Stimulated activated CD4-positive, alpha-beta T cell treated with anti-CD3 and anti-CD28 coated beads, Interleukin-15, amount 100 ng/mL, for 1 hour (primary cell): Measurements from ENCODE around the gene RRAS2.

Experiments
- DNase-seq, 2 donors: peaks; one replicate each; pipeline ENCODE4 v3.0.0-alpha.2; 2020; ENCODE audit warnings: low read depth in 1 of 2, low spot score in 1 of 2

Gene RRAS2

DNA sequence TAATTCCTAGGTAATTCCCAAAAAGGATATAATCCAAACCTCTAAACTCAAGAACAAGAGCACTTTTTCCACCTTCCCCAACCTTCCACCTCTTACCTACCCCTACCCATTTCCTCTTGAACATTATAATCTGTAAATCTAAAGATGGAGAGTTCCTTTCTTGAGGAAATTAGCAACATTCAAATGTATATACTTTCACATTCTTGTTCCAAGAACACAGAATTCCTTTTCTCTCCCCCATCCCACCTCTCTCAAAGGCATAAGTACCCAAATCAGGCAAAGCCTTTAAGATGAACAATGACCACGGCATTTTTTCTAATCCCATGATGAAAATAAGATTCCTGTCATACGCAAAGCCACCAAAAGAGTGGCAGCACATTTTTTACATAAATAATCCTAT, 18.3 kb downstream of the RRAS2 start:
- DNase-seq: no peak

- no peak for DNase-seq
Measured at GRCh38 chr11:14339356-14339755, 19.6 kb downstream of the RRAS2 start.

DNA sequence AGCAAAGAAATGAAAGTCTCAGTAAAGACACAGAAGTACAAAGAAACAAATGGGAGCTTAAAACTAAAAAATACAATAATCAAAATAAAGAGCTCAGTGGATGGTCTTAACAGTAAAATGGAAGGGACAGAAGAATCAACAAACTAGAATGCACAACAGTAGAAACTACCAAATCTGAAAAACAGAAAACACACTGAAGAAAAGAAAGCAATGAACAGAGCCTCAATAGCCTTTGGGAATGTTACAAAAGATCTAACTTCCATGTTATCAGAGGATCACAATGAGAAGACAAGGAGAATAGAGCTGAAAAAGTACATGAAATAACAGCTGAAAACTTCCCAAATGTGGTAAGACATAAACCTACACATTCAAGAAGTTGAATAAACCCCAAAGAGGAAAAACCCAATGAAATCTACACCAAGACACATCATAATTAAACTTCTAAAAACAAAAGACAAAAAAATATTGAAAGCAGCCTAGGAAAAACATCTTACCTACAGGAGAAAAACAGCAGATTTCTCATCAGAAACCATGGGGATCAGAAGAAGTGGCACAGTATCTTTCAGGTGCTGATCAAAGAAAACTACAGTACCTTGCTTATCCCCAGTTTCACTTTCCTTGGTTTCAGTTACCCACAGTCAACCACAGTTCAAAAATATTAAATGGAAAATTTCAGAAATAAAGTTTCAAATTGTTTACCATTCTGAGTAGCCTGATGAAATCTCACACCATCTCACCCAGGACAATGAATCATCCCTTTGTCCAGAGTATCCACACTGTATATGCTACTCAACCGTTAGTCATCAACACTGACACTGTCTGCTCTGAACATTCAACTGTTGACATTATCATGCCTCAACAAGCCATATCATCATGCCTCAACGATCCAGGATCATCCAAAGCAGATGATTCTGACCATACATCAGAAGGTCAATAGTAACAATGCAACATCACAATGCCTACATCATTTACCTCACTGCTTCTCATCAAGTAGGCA, 22.2 kb downstream of the RRAS2 start:
- DNase-seq: no peak

- no peak for DNase-seq
Measured at GRCh38 chr11:14335712-14336111, 23.3 kb downstream of the RRAS2 start.

GRCh38 chr11:14334893-14335292, 24.1 kb downstream of the RRAS2 start:
- DNase-seq: no peak

DNA sequence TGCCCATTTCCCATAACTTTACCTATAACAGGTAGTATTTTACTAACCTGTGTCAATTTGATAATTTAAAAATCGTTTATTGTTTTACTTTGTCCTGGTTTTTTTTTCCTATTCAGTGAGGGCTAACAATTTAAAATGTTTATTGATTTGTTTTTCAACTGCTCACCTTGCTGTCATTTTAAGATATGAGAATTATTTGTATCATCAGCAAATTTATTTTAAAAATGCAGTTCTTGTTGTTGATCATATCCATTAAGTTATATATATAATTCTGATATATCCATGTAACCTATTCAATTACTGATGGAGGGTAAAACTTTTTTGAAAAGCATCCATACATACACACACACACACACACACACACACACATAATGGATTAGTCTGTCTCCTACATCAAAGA, 24.8 kb downstream of the RRAS2 start:
- DNase-seq: no peak

DNA sequence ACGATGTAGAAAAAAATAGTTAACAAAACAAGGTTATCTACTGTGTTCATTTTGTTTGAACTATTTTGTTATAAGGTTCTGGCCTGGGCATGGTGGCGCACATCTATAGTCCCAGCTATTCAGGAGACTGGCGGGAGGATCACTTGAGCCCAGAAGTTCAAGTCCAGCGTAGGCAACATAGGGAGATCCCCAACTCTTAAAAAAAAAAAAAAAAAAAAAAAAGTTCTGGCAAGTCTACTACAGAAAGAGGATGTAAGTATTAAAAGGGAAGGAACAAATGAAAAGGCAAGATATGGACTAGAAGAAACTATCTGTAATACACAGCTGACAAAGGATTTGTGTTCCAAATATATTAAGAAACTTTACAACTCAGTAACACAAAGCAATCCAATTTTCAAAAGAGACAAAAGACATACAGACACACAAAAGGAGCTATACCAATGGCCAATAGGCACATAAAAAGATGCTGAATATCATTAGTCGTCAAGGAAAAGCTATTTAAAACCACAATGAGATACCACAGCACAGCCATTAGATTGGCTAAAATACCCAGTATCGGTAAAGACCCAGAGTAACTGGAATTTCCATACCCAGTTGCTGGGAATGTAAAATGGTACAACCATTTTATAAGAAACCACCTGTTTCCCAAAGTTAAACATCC, 27.4 kb downstream of the RRAS2 start:
- DNase-seq: no peak

DNA sequence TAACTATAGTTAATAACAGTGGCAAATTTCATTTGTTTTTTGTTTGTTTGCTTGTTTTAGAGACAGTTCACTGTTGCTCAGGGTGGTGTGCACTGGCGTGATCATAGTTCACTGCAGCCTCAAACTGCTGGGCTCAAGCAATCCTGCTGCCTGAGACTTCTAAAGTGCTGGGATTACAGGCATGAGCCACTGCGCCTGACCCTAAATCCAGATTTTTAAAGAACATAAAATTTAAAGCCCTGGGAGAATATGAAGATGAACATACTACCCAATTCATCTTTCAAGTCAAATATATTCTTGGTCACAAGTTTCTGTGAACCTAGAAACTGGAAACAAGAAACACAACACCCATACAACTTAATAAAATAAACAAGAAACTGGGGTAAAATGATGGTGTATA, 28.1 kb downstream of the RRAS2 start:
- DNase-seq: no peak

DNA sequence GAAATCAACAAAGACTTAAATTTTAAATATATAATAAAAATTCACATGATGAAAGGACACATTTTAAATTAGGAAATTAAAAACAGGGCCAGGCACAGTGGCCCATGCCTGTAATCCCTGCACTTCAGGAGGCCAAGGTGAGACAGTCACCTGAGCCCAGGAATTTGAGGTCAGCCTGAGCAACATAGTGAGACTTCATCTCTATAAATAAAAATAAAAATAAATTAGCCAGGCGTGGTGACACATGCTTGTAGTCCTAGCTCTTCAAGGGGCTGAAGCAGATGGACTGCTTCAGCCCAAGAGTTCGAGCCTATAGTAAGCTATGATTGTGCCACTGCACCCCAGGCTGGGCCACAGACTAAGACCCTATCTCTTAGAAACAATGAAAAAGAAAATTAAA, 29.3 kb downstream of the RRAS2 start:
- DNase-seq: no peak

DNA sequence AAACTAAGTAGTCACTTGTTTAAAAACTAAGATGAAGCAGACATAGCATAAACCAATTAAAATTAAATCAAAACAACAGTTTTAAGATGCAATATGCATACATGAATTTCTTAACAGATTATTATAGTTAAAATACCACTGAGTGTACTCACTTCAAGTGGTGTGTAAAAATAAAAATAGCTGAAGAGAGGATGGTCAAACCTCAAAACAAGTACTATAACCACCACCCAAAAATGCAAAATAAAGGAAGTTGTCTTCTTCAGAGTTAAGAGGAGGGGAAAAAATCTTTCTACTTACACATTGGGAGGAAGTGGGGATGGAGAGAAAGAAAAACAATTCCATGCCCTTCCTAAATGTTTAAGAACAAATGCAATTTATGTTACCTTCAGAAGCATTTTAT, 31.9 kb downstream of the RRAS2 start:
- no peak for DNase-seq

DNA sequence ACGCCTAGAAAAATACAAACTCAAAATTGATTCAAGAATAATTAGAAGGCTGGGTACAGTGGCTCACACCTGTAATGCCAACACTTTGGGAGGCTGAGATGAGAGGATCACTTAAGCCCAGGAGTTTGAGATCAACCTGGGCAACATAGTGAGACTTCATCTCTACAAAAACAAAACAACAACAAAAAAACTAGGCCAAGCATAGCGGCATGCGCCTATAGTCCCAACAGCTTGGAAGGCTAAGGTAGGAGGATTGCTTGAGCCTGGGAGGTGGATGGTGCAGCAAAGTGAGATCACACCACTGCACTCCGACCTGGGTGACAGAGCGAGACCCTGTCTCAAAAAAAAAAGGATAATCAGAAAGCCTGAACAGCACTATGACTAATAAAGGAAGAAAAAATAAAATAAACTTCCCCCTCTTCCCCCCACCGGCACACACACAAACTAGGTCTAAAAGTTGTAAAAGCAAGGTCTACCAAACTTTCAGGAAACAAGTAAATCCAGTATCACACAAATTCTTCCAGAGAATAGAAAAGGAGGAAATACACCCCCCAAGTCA, 35.8 kb downstream of the RRAS2 start:
- DNase-seq: no peak

- DNase-seq: no peak
Measured at GRCh38 chr11:14322510-14322909, 36.5 kb downstream of the RRAS2 start.

- DNase-seq: no peak
Measured at GRCh38 chr11:14320020-14320419, 39.0 kb downstream of the RRAS2 start.

GRCh38 chr11:14318581-14318981, 40.4 kb downstream of the RRAS2 start:
- DNase-seq: no peak

- DNase-seq: no peak
Measured at GRCh38 chr11:14317659-14318325, 41.2 kb downstream of the RRAS2 start.

- DNase-seq: no peak
Measured at GRCh38 chr11:14315130-14315529, 43.9 kb downstream of the RRAS2 start.

DNA sequence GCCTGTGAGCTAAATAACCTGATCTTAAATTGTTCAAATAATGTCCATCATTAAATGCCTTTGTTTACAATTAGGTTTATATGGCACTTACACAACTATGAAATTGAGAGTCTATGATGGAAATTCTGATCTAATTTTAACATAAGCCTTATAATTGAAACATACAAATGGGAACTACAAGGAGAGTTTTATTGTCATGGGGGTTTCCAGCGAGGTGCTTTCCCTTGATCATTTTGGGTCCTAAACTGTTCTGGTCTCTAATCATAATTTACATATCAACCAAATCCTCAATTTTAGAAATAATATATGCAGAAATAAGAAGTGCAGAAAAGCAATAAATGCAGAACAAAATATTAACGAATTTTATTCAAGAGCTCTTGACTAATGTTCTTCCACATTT, 44.9 kb downstream of the RRAS2 start:
- DNase-seq: no peak

GRCh38 chr11:14312736-14313438, 46.1 kb downstream of the RRAS2 start:
- no peak for DNase-seq

DNA sequence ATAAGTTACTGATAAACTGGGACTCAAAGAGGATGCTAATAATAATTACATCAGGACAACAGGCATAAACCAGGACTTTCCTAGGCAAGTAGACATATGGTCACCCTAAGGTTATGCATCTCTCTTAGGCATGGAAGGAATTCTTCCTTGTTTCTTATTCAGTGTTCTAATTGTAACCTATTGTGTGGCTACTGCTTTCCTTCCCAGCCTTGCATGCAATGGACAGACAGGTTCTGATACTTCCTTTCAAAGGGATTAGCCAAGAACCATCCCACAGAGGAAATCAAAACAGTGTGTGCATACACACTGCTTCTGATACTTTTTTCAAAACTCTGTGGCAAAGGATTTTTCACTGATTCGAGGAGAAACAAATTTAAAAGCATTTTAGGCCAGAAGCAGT, 48.3 kb downstream of the RRAS2 start:
- DNase-seq: no peak

DNA sequence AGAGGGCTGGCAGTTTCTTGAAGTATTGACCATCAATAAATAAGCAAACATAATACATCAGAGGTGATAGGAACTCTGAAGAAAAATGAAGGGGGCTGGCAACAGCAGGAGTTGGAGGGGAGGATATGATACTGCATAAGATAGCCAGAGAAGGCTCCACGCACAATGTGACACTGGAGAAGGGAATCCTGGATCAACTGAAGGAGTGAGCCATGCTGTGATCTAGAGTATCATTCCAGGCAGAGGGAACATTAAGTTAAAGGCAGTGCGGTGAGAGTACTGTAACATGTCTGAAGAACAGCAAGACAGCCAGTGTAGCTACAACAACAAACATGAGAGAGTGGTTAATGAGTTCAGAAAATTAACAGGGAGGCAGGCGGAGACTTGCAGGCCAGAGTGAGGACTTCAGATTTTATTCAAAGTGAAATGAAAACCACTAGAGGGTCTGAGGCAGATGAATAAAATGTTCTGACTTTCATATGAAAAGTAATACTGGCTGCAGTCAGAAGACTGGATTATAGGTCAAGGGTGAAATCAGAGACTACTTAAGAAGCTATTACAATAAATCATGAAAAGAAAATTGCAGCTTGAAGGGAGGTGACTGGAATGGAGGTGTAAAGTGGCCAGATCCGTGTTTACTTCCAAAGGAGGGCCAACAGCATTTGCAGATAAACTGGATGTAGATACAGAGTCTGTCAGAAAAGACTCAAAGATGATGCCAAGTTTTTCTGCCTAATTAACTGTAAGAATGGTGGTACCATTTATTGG, 49.4 kb downstream of the RRAS2 start:
- DNase-seq: no peak
